Neural crest cell (in vitro differentiated cells): ENCODE measurements around the gene CASKIN1. TPM values are rescaled to one million over a fixed set of nuclear protein-coding genes. Genes with fewer than 3 reads are reported as not detected.

ENCODE experiments used
- DNase-seq: peaks from one replicate; pipeline ENCODE4 v3.0.0; 2021; ENCODE audit warnings: low read depth, mixed read lengths, low spot score
- H3K27ac Mint-ChIP-seq: one replicate; pipeline ENCODE4 v1.8.0; 2021; ENCODE audit warnings: mild to moderate bottlenecking, mixed read lengths; ENCODE audit not compliant: unreplicated experiment
- H3K27me3 Mint-ChIP-seq: 2 replicates; pipeline ENCODE4 v1.8.0; 2021; ENCODE audit warnings: low read depth, mild to moderate bottlenecking, mixed read lengths
- H3K36me3 Mint-ChIP-seq: 2 replicates; pipeline ENCODE4 v1.8.0; 2021; ENCODE audit warnings: low read depth, mild to moderate bottlenecking, mixed read lengths
- H3K4me1 Mint-ChIP-seq: 2 replicates; pipeline ENCODE4 v1.8.0; 2021; ENCODE audit warnings: mixed read lengths
- H3K4me3 Mint-ChIP-seq: one replicate; pipeline ENCODE4 v1.8.0; 2021; ENCODE audit warnings: mild to moderate bottlenecking, mixed read lengths
- H3K9me3 Mint-ChIP-seq: 2 replicates; pipeline ENCODE4 v1.8.0; 2021; ENCODE audit warnings: mixed read lengths
- total RNA-seq: library from RNA; stranded (reverse); gene quantifications from 2 replicates; pipeline ENCODE4 v1.2.1, GENCODE V29; 2021
- TF ChIP-seq, protein P1 (sequence below): fragments of 200-600 bp; sonication (generic); conservative IDR thresholded peaks from 2 replicates; pipeline ENCODE4 v1.5.0; 2021; ENCODE audit warnings: antibody characterized with exemption, mild to moderate bottlenecking

CASKIN1 gene
- total RNA-seq, 1 donor from 2014 or later = 20.2 TPM

DNA sequence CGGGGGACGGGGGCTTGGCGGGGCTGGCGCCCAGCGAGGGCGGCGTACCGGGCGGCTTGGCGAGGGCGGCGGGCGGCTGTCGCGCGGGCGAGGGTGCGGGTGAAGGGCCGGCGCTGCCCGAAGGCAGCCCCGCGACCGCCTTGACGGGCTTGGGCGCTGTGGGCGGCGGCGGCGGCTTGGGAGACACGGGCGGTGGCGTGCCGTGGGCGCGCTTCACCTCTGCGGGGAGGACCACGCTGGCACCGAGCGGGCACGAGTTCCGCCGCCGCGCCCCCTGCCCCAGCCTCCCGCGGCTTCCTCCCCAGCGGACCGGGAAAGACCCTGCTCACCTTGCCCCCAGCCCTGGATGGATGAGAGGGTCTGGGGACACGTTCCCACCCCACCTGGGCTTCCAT is 17.3 kb downstream of the CASKIN1 start:
- H3K9me3 Mint-ChIP-seq = no peaks in the 10 kb centered on the region
- no peaks in the 10 kb centered on the region for H3K27me3 Mint-ChIP-seq
- no peak overlapping the region for H3K4me3 Mint-ChIP-seq
- DNase-seq = no peak
- peaks cover 3% of the 10 kb centered on the region for H3K36me3 Mint-ChIP-seq
- no peaks in the 10 kb centered on the region for H3K4me1 Mint-ChIP-seq
- TF ChIP-seq, protein P1, sequence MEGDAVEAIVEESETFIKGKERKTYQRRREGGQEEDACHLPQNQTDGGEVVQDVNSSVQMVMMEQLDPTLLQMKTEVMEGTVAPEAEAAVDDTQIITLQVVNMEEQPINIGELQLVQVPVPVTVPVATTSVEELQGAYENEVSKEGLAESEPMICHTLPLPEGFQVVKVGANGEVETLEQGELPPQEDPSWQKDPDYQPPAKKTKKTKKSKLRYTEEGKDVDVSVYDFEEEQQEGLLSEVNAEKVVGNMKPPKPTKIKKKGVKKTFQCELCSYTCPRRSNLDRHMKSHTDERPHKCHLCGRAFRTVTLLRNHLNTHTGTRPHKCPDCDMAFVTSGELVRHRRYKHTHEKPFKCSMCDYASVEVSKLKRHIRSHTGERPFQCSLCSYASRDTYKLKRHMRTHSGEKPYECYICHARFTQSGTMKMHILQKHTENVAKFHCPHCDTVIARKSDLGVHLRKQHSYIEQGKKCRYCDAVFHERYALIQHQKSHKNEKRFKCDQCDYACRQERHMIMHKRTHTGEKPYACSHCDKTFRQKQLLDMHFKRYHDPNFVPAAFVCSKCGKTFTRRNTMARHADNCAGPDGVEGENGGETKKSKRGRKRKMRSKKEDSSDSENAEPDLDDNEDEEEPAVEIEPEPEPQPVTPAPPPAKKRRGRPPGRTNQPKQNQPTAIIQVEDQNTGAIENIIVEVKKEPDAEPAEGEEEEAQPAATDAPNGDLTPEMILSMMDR = no peak
- no peak overlapping the region for H3K27ac Mint-ChIP-seq

DNA sequence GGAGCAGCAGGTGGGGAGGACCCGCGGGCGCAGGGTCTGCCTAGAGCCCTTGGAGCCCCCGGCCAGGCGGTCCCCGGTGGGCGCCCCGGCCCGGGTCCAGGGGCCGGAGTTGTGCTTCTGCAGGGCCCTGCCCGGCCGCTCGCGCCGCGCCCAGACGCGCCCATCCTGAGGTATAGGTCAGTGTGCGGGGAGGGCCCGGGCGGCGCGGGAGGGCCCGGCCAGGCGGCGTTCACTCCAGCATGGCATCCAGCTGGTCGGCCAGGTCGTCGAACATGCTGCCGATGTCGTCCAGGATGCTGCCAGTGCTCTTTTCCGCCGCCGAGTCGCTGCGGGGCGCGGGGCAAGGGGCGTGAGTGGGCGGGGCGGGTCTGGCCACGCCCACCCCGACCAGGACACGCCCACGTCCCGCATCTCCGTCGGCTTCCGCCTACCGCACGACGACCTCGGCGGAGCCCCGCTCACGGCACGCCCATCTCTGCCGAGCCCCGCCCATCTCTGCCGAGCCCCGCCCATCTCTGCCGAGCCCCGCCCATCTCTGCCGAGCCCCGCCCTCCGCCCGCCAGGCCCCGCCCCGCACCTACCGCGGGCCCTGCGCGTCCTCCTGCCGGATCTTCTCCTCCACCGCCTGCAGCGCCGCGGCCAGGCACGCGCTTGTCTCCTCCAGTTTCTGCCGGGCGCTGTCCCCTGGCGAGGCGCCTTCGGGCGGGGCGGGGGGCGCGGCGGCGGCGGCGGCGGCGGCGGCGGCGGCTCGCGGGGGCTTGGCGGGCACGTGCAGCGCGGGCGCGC is 17.9 kb downstream of the CASKIN1 start:
- no peak for DNase-seq
- peaks cover 3% of the 10 kb centered on the region for H3K36me3 Mint-ChIP-seq
- no peaks in the 10 kb centered on the region for H3K9me3 Mint-ChIP-seq
- TF ChIP-seq, protein P1 = no peak
- H3K4me1 Mint-ChIP-seq = no peaks in the 10 kb centered on the region
- no peak overlapping the region for H3K4me3 Mint-ChIP-seq
- no peaks in the 10 kb centered on the region for H3K27me3 Mint-ChIP-seq
- H3K27ac Mint-ChIP-seq = no peak overlapping the region

- Mint-ChIP-seq H3K4me3 (no peak overlapping the region), H3K36me3 (peaks cover 3% of the 10 kb centered on the region), H3K4me1 (no peaks in the 10 kb centered on the region)
Measured at GRCh38 chr16:2177561-2177960, 18.8 kb downstream of the CASKIN1 start.

GRCh38 chr16:2177101-2177500 is 19.3 kb downstream of the CASKIN1 start:
- no peaks in the 10 kb centered on the region for H3K27me3 Mint-ChIP-seq
- H3K9me3 Mint-ChIP-seq = no peaks in the 10 kb centered on the region
- H3K4me1 Mint-ChIP-seq = no peaks in the 10 kb centered on the region
- no peak overlapping the region for H3K4me3 Mint-ChIP-seq
- H3K27ac Mint-ChIP-seq = no peak overlapping the region
- H3K36me3 Mint-ChIP-seq = peaks cover under 1% of the 10 kb centered on the region
- DNase-seq = no peak
- TF ChIP-seq, protein P1 = no peak

More at GRCh38 chr16:2177561-2177960, 18.8 kb downstream of the CASKIN1 start:
- no peaks in the 10 kb centered on the region for H3K9me3 Mint-ChIP-seq
- H3K27ac Mint-ChIP-seq = no peak overlapping the region
- TF ChIP-seq, protein P1 = no peak
- no peaks in the 10 kb centered on the region for H3K27me3 Mint-ChIP-seq
- DNase-seq = no peak

DNA sequence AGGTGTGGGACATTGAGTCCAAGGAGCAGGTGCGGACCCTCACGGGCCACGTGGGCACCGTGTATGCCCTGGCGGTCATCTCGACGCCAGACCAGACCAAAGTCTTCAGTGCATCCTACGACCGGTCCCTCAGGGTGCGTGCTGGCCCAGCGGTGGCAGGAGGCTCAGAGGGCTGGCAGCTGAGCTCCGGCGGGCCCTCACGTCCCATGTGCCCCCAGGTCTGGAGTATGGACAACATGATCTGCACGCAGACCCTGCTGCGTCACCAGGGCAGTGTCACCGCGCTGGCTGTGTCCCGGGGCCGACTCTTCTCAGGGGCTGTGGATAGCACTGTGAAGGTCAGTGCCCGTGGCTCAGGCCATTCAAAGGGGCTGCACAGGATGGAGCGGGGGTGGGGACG is 20.4 kb downstream of the CASKIN1 start:
- H3K36me3 Mint-ChIP-seq = no peaks in the 10 kb centered on the region
- H3K27ac Mint-ChIP-seq = peak overlapping the region; percentile 57
- no peak overlapping the region for H3K4me3 Mint-ChIP-seq
- TF ChIP-seq, protein P1 = no peak
- DNase-seq = no peak
- H3K9me3 Mint-ChIP-seq = no peaks in the 10 kb centered on the region
- H3K4me1 Mint-ChIP-seq = no peaks in the 10 kb centered on the region
- no peaks in the 10 kb centered on the region for H3K27me3 Mint-ChIP-seq
